Loucy (cell line): ENCODE results near the gene SCN8A.

Experiments
- EZH2phosphoT487 ChIP-seq: fragments of 200-600 bp; IDR thresholded peaks from 2 replicates; pipeline ENCODE4 v1.6.1; 2018; ENCODE audit warnings: antibody characterized with exemption, mild to moderate bottlenecking, moderate library complexity, borderline replicate concordance
- TF ChIP-seq, protein P1 (sequence below): fragments of 200-600 bp; sonication (generic); conservative IDR thresholded peaks from 2 replicates; pipeline ENCODE4 v1.5.1; 2014; ENCODE audit warnings: mild to moderate bottlenecking, antibody characterized with exemption, low read length

DNA sequence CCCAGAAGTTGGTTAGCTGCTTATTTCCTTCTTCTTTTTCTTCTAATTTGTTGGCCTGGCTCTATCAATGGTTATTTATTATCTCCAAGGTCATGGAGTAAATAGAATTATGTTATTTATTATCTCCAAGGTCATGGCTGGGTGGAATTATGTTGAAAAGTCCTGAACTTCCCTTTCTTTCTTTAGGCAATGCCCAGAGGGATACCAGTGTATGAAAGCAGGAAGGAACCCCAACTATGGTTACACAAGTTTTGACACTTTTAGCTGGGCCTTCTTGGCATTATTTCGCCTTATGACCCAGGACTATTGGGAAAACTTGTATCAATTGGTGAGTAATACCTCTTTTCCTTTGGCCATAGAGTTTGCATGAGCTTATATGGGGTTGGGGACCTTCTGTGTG is 111.6 kb downstream of the SCN8A start:
- TF ChIP-seq, protein P1, sequence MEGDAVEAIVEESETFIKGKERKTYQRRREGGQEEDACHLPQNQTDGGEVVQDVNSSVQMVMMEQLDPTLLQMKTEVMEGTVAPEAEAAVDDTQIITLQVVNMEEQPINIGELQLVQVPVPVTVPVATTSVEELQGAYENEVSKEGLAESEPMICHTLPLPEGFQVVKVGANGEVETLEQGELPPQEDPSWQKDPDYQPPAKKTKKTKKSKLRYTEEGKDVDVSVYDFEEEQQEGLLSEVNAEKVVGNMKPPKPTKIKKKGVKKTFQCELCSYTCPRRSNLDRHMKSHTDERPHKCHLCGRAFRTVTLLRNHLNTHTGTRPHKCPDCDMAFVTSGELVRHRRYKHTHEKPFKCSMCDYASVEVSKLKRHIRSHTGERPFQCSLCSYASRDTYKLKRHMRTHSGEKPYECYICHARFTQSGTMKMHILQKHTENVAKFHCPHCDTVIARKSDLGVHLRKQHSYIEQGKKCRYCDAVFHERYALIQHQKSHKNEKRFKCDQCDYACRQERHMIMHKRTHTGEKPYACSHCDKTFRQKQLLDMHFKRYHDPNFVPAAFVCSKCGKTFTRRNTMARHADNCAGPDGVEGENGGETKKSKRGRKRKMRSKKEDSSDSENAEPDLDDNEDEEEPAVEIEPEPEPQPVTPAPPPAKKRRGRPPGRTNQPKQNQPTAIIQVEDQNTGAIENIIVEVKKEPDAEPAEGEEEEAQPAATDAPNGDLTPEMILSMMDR = no peak
- TF ChIP-seq EZH2phosphoT487 = no peak
